ENCODE data around the gene ADCY2.

DNA sequence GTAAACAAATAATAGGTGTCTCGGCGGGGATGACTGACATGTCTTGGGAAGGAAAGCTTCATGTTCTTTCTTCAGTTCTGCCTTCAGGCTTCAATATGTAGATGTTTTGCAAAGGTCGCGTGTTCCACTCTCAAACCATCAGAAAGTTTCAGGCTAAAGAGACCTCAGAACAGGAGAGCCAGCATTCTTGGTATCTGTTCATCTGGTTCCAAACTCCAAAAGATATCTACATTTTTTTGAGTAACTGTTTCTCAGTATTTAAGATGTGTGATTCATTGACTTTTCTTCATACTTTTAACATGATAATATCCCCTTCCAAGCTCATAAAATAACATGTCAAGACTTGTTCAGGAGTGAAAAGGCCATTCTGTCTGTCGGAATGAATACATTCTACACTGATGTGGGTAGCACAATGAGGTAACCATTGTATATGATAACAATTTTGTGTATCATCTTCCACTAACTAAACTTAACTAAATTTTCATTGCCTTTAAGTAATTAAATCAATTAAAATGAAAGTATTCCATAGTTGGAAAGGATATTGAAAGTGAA, 271.4 kb downstream of the ADCY2 start:
- no peak for TF ChIP-seq POLR2A (IDR thresholded peaks at IDR 0.05)
- TF ChIP-seq POLR2AphosphoS5 (IDR thresholded peaks at IDR 0.05): no peak

All from stomach (tissue), 4 donors.